ENCODE results near the gene TMEM129. TPM values are rescaled to one million over a fixed set of nuclear protein-coding genes. Genes with fewer than 3 reads are reported as not detected.
"Not testable (repeated sequence)": the region's sequence is repeated elsewhere in the genome, so short reads cannot be mapped to it uniquely, and the experiment has no call there.

The TMEM129 gene
- total and polyA plus RNA-seq, 9 donors: 19.7 to 28.4 (median 23.3) TPM

DNA sequence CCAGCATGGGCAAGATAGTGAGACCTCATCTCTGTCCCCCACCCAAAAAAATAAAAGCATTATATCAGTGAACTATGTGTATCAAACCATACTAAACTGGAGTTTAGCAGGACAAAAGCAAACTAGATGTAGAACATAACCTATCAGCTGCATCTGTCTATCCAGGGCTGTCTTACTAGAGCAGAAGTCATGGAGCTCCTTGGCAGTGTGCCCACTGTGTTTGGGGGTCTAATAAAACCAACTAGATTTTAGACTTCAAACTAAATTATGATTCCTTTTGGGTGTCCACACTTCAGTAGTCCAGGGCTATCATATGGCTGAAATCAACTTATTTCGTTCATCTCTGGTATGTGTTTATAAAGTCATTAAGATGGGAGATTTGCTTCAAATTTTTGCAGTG is 17.3 kb downstream of the TMEM129 start:
- Histone ChIP-seq H3K4me1 (ENCODE audit: control insufficient read depth, insufficient read depth, low read length) (no peaks in the 10 kb centered on the region), H3K27me3 (ENCODE audit: control insufficient read depth, insufficient read depth, low read length) (no peaks in the 10 kb centered on the region), H3K4me3 (ENCODE audit: low read length) (no peak overlapping the region), H3K27ac (ENCODE audit: low read length) (no peak overlapping the region), H3K9me3 (replicated peaks; ENCODE audit: control insufficient read depth, low read depth, low read length) (no peaks in the 10 kb centered on the region), H3K36me3 (ENCODE audit: control insufficient read depth, insufficient read depth, low read length) (peaks cover 48% of the 10 kb centered on the region)
- WGBS (ENCODE audit: insufficient coverage): 100% methylated on average over 1 of the region's 1 CpG
- no peak for DNase-seq

DNA sequence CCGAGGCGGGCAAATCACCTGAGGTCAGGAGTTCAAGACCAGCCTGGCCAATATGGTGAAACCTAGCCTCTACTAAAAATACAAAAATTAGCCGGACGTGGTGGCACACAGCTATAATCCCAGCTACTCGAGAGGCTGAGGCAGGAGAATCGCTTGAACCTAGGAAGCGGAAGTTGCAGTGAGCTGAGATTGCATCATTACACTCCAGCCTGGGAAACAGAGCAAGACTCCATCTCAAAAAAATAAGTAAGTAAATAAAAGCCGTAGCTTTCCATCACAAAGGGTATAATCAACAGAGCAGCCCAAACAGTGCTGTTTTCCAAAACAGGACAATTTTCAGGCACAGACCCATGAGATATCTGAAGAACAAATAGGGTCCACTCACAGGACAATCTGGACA is 19.5 kb downstream of the TMEM129 start:
- H3K4me1 ChIP-seq (ENCODE audit: control insufficient read depth, insufficient read depth, low read length): not testable (repeated sequence)

DNA sequence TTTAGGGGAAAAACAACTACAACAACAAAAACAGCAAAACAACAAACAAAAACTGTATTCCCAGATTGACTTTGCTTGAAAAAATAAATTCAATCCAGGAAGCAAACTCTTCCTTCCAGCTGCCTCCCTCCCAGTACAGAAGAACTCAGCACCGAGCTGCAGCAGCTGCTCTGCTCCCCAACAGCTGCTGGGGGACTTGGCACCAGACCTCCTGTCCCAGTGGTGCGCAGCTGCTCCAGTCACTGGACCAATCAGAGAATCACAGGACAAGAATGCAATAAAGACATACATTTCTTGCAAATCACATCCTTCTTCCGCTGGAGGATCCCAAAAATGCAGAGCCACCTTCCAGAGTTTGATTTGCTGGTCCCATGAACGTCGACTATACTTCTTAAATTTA is 25.2 kb downstream of the TMEM129 start:
- DNase-seq: peak; percentile 96
- no peaks in the 10 kb centered on the region for H3K27me3 ChIP-seq (ENCODE audit: control insufficient read depth, insufficient read depth, low read length)
- H3K4me1 ChIP-seq (ENCODE audit: control insufficient read depth, insufficient read depth, low read length): peaks cover 25% of the 10 kb centered on the region
- 0% methylated on average over 1 of the region's 5 CpGs for WGBS (ENCODE audit: insufficient coverage)
- no peak overlapping the region for H3K4me3 ChIP-seq (ENCODE audit: low read length)
- peaks cover 54% of the 10 kb centered on the region for H3K36me3 ChIP-seq (ENCODE audit: control insufficient read depth, insufficient read depth, low read length)
- no peaks in the 10 kb centered on the region for H3K9me3 ChIP-seq (replicated peaks; ENCODE audit: control insufficient read depth, low read depth, low read length)
- peak overlapping the region; percentile 75 for H3K27ac ChIP-seq (ENCODE audit: low read length)

More for the DNA sequence above, 19.5 kb downstream of the TMEM129 start:
- H3K4me3 ChIP-seq (ENCODE audit: low read length); DNase-seq; H3K27me3 ChIP-seq (ENCODE audit: control insufficient read depth, insufficient read depth, low read length); H3K9me3 ChIP-seq (replicated peaks; ENCODE audit: control insufficient read depth, low read depth, low read length); H3K27ac ChIP-seq (ENCODE audit: low read length): not testable (repeated sequence)
- peaks cover 60% of the 10 kb centered on the region for H3K36me3 ChIP-seq (ENCODE audit: control insufficient read depth, insufficient read depth, low read length)
- 93% methylated on average over 3 of the region's 8 CpGs for WGBS (ENCODE audit: insufficient coverage)

DNA sequence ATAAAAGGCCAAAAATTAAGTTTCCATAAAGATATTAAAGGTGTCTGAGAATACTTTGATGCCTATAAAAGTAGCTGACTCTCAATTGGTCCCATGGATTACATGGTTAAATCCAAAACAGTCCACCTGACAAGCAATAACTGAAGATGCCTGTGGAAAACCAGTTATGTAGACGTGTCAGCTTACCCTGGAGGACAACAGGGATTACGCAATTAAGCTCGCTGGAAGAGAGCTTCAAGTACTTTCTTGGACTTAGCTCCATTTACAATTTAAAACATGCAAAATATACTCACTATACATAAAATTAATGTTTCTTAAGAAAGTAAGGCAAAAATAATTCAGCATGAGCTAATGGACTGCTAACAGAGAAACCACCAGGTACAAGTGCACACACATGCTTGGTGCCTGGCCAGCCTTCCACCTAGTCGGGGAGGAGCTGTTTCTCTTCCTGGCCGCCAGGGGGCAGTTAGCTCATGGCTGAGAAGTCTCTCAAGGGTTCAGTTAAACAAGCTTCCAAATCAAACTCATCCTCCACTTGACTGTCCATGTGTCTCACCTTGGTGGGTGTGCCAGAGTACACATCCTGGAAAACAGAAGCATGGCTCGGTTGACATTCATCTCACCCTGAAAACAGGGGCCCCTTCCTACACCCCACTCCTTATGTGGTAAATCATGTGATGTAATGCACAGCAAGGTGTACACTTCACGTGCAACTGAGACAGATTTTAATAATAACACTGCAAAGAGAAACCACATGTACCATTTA is 27.8 kb downstream of the TMEM129 start:
- no peaks in the 10 kb centered on the region for H3K27me3 ChIP-seq (ENCODE audit: control insufficient read depth, insufficient read depth, low read length)
- peaks cover 25% of the 10 kb centered on the region for H3K4me1 ChIP-seq (ENCODE audit: control insufficient read depth, insufficient read depth, low read length)
- WGBS (ENCODE audit: insufficient coverage): 0% methylated on average over 2 of the region's 7 CpGs
- H3K4me3 ChIP-seq (ENCODE audit: low read length): no peak overlapping the region
- peak; percentile 73 for DNase-seq
- no peaks in the 10 kb centered on the region for H3K9me3 ChIP-seq (replicated peaks; ENCODE audit: control insufficient read depth, low read depth, low read length)
- H3K36me3 ChIP-seq (ENCODE audit: control insufficient read depth, insufficient read depth, low read length): peaks cover 45% of the 10 kb centered on the region
- no peak overlapping the region for H3K27ac ChIP-seq (ENCODE audit: low read length)

DNA sequence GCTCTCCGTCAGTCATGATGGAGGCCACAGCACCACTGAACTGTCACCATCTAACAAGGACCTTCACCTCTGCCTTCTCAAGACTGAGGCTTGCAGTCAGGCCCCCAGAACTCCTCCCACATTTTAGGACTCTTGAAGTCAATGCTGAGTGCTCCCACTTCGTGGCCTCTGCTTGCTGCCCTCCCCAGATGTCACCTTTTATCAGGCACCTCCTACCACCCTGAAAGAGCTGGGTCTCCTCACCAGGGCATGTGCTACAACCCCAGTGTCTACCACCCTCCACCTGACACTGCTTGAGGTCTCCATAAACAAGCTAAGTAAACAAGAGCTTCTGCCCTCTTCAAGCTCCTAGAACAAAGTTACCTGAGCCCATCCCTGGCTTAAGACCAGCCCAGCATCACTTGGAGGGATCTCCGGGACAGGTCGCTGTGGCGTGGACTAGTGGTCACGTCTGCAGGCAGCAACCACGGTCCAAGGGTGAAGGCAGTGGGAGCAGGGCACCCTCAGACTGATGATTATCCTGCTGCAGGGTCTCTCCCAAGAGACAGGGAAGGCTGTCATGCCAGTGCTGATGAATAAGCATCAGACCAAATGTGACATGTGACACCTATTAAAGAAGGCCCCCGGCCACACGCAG is 29.3 kb downstream of the TMEM129 start:
- H3K9me3 ChIP-seq (replicated peaks; ENCODE audit: control insufficient read depth, low read depth, low read length): no peaks in the 10 kb centered on the region
- no peak overlapping the region for H3K4me3 ChIP-seq (ENCODE audit: low read length)
- no peak for DNase-seq
- peaks cover 23% of the 10 kb centered on the region for H3K4me1 ChIP-seq (ENCODE audit: control insufficient read depth, insufficient read depth, low read length)
- WGBS (ENCODE audit: insufficient coverage): 83% methylated on average over 9 of the region's 9 CpGs
- no peak overlapping the region for H3K27ac ChIP-seq (ENCODE audit: low read length)
- H3K36me3 ChIP-seq (ENCODE audit: control insufficient read depth, insufficient read depth, low read length): peaks cover 38% of the 10 kb centered on the region
- no peaks in the 10 kb centered on the region for H3K27me3 ChIP-seq (ENCODE audit: control insufficient read depth, insufficient read depth, low read length)

DNA sequence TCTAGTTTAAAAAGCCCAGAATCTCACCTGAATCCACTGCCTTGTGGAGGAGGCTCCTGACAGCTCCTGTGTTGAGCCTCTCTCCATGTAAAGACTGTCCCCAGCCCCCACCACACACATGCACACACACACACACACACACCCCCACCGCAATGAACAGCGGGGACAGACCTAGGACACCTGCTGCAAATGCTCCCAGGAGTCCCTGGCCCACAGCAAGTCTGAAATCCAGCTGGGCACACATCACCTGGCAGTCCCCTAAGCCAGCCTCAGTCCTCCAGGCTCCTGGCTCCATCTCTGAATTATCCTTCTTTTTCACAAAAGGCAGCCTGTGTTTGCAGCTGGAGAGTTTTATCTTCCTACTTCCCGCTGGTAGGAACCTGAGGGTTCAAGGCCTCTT is 30.4 kb downstream of the TMEM129 start:
- Histone ChIP-seq H3K27me3 (ENCODE audit: control insufficient read depth, insufficient read depth, low read length) (no peaks in the 10 kb centered on the region), H3K4me3 (ENCODE audit: low read length) (no peak overlapping the region), H3K27ac (ENCODE audit: low read length) (no peak overlapping the region), H3K9me3 (replicated peaks; ENCODE audit: control insufficient read depth, low read depth, low read length) (no peaks in the 10 kb centered on the region), H3K36me3 (ENCODE audit: control insufficient read depth, insufficient read depth, low read length) (peaks cover 36% of the 10 kb centered on the region), H3K4me1 (ENCODE audit: control insufficient read depth, insufficient read depth, low read length) (peaks cover 13% of the 10 kb centered on the region)
- no peak for DNase-seq
- WGBS (ENCODE audit: insufficient coverage): no CpG with 5 or more reads among the region's 3 CpGs

DNA sequence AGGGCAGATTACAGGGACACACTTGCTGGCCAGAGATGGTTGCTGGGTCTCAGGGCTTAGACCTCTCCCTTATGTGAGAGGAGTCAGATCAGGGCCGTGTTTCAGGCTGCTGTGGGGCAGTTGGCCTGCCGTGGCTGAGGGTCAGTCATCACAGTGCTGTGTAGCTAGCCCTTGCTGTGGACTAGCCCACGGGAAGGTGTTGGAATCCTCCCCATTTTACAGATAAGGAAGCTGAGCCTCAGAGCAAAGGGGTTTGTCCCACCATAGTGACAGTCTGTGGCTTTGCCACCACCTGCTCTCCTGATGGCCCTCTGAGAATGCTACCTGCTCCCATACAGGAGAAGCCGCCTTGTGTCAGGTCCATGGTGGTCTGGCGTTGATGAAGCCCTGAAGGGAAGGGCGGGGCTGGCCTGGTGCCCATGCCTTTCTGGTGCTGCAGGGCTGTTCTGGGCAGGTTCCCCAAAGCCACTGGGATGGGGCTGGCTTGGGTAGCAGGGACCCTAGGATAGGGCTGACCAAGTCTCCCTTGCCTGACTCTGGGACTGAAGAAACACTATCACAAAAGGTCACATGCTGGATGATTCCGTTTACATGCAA is 34.6 kb downstream of the TMEM129 start:
- 52% methylated on average over 6 of the region's 7 CpGs for WGBS (ENCODE audit: insufficient coverage)
- peaks cover 13% of the 10 kb centered on the region for H3K36me3 ChIP-seq (ENCODE audit: control insufficient read depth, insufficient read depth, low read length)
- H3K27ac ChIP-seq (ENCODE audit: low read length): no peak overlapping the region
- H3K4me1 ChIP-seq (ENCODE audit: control insufficient read depth, insufficient read depth, low read length): peaks cover 13% of the 10 kb centered on the region
- H3K4me3 ChIP-seq (ENCODE audit: low read length): no peak overlapping the region
- H3K27me3 ChIP-seq (ENCODE audit: control insufficient read depth, insufficient read depth, low read length): no peaks in the 10 kb centered on the region
- no peak for DNase-seq
- no peaks in the 10 kb centered on the region for H3K9me3 ChIP-seq (replicated peaks; ENCODE audit: control insufficient read depth, low read depth, low read length)

DNA sequence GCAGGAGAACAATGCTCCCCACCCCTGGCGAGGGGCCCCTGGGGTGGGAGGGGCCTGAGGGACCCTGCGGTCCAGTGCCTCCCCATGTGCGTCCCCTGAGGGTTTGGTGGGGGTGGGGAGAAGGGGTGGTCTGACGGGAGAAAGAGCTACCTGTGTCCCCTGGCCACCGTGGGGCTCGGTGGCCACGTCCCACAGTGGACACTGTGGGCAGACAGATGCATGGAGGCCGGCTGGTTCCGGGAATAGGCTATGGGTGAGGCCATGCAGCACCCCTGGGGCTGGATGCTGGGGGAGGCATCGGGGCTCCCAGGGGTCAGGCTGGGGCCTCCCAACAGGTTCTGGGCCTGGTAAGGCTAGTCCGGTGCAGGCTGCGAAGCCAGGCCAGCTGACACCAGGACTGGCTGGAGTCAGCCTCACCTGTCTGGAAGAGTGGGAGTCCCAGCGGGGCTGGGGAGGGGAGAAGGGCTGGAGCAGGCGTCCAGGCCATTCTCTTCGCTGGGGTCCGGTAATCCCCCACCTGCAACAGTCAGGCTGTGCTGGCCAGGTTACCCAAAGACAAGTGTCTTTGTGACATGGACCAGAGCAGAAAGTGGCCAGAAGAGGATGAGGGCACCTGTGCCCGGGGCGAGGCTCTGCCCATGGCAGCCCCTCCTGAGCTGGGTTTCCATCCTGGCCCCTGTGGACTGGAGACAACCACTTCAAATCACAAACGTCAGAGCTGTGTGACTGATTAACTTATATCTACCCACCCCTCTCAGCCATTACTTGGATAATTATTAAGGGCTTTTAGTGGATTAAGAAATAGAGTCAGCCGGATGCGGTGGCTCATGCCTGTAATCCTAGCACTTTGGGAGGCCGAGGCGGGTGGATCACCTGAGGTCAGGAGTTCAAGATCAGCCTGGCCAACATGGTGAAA is 35.6 kb downstream of the TMEM129 start:
- Histone ChIP-seq H3K4me3 (ENCODE audit: low read length) (no peak overlapping the region), H3K9me3 (replicated peaks; ENCODE audit: control insufficient read depth, low read depth, low read length) (no peaks in the 10 kb centered on the region), H3K4me1 (ENCODE audit: control insufficient read depth, insufficient read depth, low read length) (peaks cover 13% of the 10 kb centered on the region), H3K36me3 (ENCODE audit: control insufficient read depth, insufficient read depth, low read length) (peaks cover 3% of the 10 kb centered on the region), H3K27me3 (ENCODE audit: control insufficient read depth, insufficient read depth, low read length) (no peaks in the 10 kb centered on the region), H3K27ac (ENCODE audit: low read length) (no peak overlapping the region)
- no peak for DNase-seq
- WGBS (ENCODE audit: insufficient coverage): 65% methylated on average over 14 of the region's 23 CpGs

DNA sequence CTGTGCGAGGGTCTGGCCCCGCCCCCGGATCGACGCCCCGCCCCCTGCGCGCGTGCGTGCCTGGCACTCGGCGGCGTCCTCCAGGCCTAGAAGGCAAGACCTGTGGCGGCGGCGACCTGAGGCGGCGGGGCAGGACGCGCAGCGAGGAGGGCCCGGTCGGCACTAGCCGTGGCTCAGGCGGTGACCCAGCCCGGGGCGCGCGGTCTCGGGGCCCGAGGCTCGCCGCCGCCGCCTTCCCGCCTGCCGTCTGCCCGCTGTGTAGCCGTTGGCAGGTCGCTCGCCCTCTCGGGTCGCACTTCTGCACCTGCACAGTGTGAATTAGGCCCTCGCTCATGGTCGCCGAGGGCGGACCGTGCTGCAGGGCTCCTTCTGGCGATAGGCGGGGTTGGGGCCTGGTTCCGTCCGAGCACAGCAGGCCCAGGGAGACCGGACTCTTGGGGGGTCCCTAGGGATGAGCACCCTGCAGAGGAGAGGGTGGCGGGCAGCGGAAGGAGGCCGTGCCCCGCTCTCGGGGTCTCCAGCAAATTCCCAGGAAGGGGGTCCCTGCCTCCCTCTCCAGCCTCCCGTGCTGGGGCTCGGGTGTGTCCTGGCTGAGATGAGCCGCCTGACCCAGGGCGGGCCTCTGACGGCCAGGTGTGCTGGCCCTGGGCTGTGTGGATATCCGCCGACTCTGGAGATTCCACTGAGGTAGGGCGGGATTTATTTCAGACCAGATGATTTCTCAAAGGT is 36.5 kb downstream of the TMEM129 start:
- Histone ChIP-seq H3K9me3 (replicated peaks; ENCODE audit: control insufficient read depth, low read depth, low read length) (no peaks in the 10 kb centered on the region), H3K4me3 (ENCODE audit: low read length) (peak overlapping the region; percentile 25), H3K27ac (ENCODE audit: low read length) (no peak overlapping the region), H3K27me3 (ENCODE audit: control insufficient read depth, insufficient read depth, low read length) (no peaks in the 10 kb centered on the region), H3K36me3 (ENCODE audit: control insufficient read depth, insufficient read depth, low read length) (no peaks in the 10 kb centered on the region), H3K4me1 (ENCODE audit: control insufficient read depth, insufficient read depth, low read length) (peaks cover 13% of the 10 kb centered on the region)
- no peak for DNase-seq
- WGBS (ENCODE audit: insufficient coverage): 19% methylated on average over 65 of the region's 66 CpGs

Data from muscle of leg (tissue), 11 donors.